ENCODE results near the gene PTAFR.

The PTAFR gene

DNA sequence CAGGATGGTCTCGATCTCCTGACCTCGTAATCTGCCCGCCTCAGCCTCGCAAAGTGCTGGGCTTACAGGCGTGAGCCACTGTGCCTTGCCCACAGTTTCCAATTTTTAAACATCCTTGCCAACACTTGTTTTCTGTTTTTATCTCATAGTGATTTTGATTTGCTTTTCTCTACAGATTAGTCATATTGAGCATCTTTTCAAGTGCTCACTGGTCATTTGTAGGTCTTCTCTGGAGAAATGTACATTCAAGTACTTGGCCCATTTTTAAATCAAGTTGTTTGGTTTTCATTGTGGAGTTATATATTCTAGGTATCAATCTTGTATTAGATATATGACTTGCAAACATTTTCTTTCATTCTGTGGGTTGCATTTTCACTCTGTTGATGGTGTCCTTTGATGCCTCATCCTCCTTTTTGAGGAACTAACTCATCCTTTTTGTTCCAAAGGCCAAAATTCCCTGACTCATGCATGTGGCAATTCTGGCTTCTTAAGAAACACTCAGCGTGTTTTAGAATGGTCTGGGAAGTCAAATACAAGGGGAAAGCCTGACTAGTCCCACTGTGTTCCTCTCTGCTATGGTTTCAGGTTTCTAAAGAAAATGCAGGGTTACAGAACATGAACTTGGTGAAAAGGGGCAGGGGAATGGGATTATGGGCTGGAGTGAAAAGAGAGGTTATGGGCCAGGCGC is 37.3 kb downstream of the PTAFR start:
- Histone ChIP-seq H4K8ac (ENCODE audit: low read depth, low read length) (no peak overlapping the region), H2BK120ac (ENCODE audit: low read depth, low read length) (no peak overlapping the region), H3K79me2 (ENCODE audit: control insufficient read depth, insufficient read depth, low read length) (no peaks in the 10 kb centered on the region), H3K4ac (ENCODE audit: low read depth, low read length) (no peak overlapping the region), H4K5ac (ENCODE audit: low read length) (no peak overlapping the region), H3K27me3 (ENCODE audit: insufficient read depth, low read length, poor library complexity) (no peaks in the 10 kb centered on the region), H3K23ac (ENCODE audit: low read length) (no peak overlapping the region), H3K4me3 (ENCODE audit: low read length) (no peak overlapping the region), H3K36me3 (ENCODE audit: control insufficient read depth, insufficient read depth, low read length) (no peaks in the 10 kb centered on the region), H2AK5ac (ENCODE audit: low read length) (no peak overlapping the region), H2BK5ac (ENCODE audit: low read length) (no peak overlapping the region), H3K18ac (ENCODE audit: low read length) (no peak overlapping the region), H3K56ac (ENCODE audit: low read length) (no peak overlapping the region), H2BK15ac (replicated peaks; ENCODE audit: low read depth) (no peak overlapping the region), H3K27ac (ENCODE audit: low read depth, low read length) (no peak overlapping the region), H3K79me1 (ENCODE audit: low read length) (no peaks in the 10 kb centered on the region), H3K4me2 (ENCODE audit: low read length) (no peak overlapping the region), H3K4me1 (ENCODE audit: control insufficient read depth, low read depth, low read length) (no peaks in the 10 kb centered on the region), H3K9ac (ENCODE audit: low read length) (no peak overlapping the region)
- no peak for DNase-seq
- WGBS (ENCODE audit: extremely low coverage, insufficient coverage, low lambda C conversion rate): no CpG with 5 or more reads among the region's 7 CpGs

DNA sequence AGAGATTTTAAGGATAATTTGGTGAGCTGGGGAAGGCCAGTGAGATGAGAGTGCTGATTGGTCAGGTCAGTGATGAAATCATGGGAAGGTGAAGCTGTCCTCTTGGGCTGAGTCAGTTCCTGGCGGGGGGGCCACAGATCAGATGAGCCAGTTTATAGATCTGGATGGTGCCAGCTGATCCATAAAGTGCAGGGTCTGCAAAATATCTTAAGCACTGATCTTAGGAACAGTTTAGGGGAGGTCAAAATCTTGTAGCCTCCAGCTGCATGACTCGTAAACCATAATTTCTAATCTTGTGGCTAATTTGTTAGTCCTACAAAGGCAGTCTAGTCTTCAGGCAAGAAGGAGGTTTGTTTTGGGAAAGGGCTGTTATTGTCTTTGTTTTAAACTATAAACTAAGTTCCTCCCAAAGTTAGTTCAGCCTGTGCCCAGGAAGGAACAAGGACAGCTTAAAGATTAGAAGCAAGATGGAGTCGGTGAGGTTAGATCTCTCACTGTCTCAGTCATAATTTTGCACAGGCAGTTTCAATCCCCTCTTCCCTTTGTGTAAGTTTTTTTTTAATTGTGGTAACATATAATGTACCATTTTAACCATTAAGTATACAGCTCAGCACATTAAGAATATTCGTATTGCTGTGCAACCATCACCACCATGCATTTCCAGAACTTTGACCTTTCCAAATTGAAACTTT is 39.4 kb downstream of the PTAFR start:
- Histone ChIP-seq H3K79me2 (ENCODE audit: control insufficient read depth, insufficient read depth, low read length) (no peaks in the 10 kb centered on the region), H3K4me3 (ENCODE audit: low read length) (no peak overlapping the region), H3K4me1 (ENCODE audit: control insufficient read depth, low read depth, low read length) (no peaks in the 10 kb centered on the region), H2AK5ac (ENCODE audit: low read length) (no peak overlapping the region), H3K23ac (ENCODE audit: low read length) (no peak overlapping the region), H3K18ac (ENCODE audit: low read length) (no peak overlapping the region), H2BK120ac (ENCODE audit: low read depth, low read length) (no peak overlapping the region), H4K5ac (ENCODE audit: low read length) (no peak overlapping the region), H3K27me3 (ENCODE audit: insufficient read depth, low read length, poor library complexity) (no peaks in the 10 kb centered on the region), H3K4ac (ENCODE audit: low read depth, low read length) (no peak overlapping the region), H3K27ac (ENCODE audit: low read depth, low read length) (no peak overlapping the region), H4K8ac (ENCODE audit: low read depth, low read length) (no peak overlapping the region), H2BK5ac (ENCODE audit: low read length) (no peak overlapping the region), H3K79me1 (ENCODE audit: low read length) (no peaks in the 10 kb centered on the region), H3K4me2 (ENCODE audit: low read length) (no peak overlapping the region), H3K36me3 (ENCODE audit: control insufficient read depth, insufficient read depth, low read length) (no peaks in the 10 kb centered on the region), H2BK15ac (replicated peaks; ENCODE audit: low read depth) (no peak overlapping the region), H3K56ac (ENCODE audit: low read length) (no peak overlapping the region), H3K9ac (ENCODE audit: low read length) (no peak overlapping the region)
- no peak for DNase-seq
- WGBS (ENCODE audit: extremely low coverage, insufficient coverage, low lambda C conversion rate): no CpG with 5 or more reads among the region's 4 CpGs

DNA sequence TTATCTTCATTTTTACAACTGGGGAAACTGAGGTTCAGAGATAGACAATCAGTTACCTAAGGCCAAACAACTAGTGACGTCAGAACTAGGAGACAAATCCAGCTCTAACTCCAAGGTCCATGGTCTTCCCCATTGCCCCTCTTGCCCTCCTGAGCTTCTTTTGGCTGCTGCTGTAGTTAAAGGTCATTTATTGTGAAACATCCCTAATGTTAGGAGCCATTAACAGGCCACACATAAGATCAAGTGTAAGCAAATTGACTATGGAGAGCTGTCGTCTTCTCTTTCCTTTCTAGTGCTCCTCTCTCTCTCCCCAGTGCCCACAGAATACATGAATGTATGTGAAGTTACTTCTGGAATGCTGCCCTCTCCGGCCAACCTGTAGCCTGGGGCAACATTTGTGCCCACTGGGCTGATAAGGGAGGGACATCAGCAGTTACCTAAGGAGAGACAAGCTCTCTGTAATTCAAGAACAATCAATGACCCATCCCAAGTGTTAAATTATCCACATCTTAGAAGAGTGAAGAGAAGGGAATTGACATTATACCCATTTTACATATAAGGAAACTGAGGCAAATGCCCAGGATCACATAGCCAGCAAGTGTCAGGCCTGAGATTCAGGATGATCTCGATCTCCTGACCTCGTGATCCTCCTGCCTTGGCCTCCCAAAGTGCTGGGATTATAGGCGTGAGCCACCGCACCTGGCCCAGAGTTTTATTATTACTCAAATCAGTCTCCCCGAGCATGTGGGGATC is 40.1 kb downstream of the PTAFR start:
- H3K9ac ChIP-seq (ENCODE audit: low read length): no peak overlapping the region
- no peak overlapping the region for H3K23ac ChIP-seq (ENCODE audit: low read length)
- no CpG with 5 or more reads among the region's 8 CpGs for WGBS (ENCODE audit: extremely low coverage, insufficient coverage, low lambda C conversion rate)
- H3K4ac ChIP-seq (ENCODE audit: low read depth, low read length): no peak overlapping the region
- H3K4me1 ChIP-seq (ENCODE audit: control insufficient read depth, low read depth, low read length): no peaks in the 10 kb centered on the region
- H2BK120ac ChIP-seq (ENCODE audit: low read depth, low read length): no peak overlapping the region
- no peaks in the 10 kb centered on the region for H3K27me3 ChIP-seq (ENCODE audit: insufficient read depth, low read length, poor library complexity)
- no peak overlapping the region for H3K4me3 ChIP-seq (ENCODE audit: low read length)
- no peaks in the 10 kb centered on the region for H3K79me1 ChIP-seq (ENCODE audit: low read length)
- no peak for DNase-seq
- H3K27ac ChIP-seq (ENCODE audit: low read depth, low read length): no peak overlapping the region
- no peak overlapping the region for H3K56ac ChIP-seq (ENCODE audit: low read length)
- H4K5ac ChIP-seq (ENCODE audit: low read length): no peak overlapping the region
- H2AK5ac ChIP-seq (ENCODE audit: low read length): no peak overlapping the region
- H4K8ac ChIP-seq (ENCODE audit: low read depth, low read length): no peak overlapping the region
- H3K18ac ChIP-seq (ENCODE audit: low read length): no peak overlapping the region
- no peaks in the 10 kb centered on the region for H3K36me3 ChIP-seq (ENCODE audit: control insufficient read depth, insufficient read depth, low read length)
- no peak overlapping the region for H2BK5ac ChIP-seq (ENCODE audit: low read length)
- no peak overlapping the region for H2BK15ac ChIP-seq (replicated peaks; ENCODE audit: low read depth)
- no peak overlapping the region for H3K4me2 ChIP-seq (ENCODE audit: low read length)
- H3K79me2 ChIP-seq (ENCODE audit: control insufficient read depth, insufficient read depth, low read length): no peaks in the 10 kb centered on the region

DNA sequence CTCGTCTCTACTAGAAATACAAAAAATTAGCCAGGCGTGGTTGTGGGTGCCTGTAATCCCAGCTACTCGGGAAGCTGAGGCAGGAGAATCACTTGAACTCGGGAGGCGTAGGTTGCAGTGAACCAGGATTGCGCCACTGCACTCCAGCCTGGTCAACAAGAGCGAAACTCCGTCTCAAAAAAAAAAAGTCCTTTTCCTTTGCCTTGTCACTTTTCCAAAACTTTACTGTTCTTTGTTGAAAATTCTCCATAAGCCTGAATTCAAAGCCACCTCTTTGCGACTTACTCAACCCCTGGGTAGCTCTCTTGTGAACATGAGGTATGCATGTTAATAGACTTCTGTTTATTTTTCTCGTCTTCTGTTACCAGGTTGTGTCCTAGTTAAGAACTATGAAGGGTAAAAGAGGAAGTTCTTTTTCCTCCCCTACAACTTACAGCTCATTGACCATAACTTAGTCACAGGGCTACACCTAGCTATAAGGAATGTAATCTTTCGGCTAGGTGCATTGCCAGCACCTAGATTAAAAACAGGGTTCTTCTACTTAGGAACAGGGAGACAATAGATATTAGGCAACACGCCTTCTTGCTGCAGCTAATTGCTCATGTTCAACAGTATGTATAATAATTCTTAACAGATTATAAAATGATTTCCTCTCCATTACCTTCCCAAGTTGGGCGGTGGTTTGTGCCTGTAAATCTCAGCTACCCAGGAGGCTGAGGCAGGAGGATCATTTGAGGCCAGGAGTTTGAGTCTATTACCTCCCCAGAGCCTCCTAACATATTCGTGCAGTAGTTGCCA is 40.9 kb downstream of the PTAFR start:
- Histone ChIP-seq H3K4me3 (ENCODE audit: low read length) (no peak overlapping the region), H3K9ac (ENCODE audit: low read length) (no peak overlapping the region), H3K23ac (ENCODE audit: low read length) (no peak overlapping the region), H2AK5ac (ENCODE audit: low read length) (no peak overlapping the region), H3K4ac (ENCODE audit: low read depth, low read length) (no peak overlapping the region), H3K27me3 (ENCODE audit: insufficient read depth, low read length, poor library complexity) (no peaks in the 10 kb centered on the region), H4K5ac (ENCODE audit: low read length) (no peak overlapping the region), H2BK120ac (ENCODE audit: low read depth, low read length) (no peak overlapping the region), H3K4me1 (ENCODE audit: control insufficient read depth, low read depth, low read length) (no peaks in the 10 kb centered on the region), H3K79me2 (ENCODE audit: control insufficient read depth, insufficient read depth, low read length) (no peaks in the 10 kb centered on the region), H3K18ac (ENCODE audit: low read length) (no peak overlapping the region), H3K36me3 (ENCODE audit: control insufficient read depth, insufficient read depth, low read length) (no peaks in the 10 kb centered on the region), H3K56ac (ENCODE audit: low read length) (no peak overlapping the region), H3K4me2 (ENCODE audit: low read length) (no peak overlapping the region), H2BK15ac (replicated peaks; ENCODE audit: low read depth) (no peak overlapping the region), H3K79me1 (ENCODE audit: low read length) (no peaks in the 10 kb centered on the region), H2BK5ac (ENCODE audit: low read length) (no peak overlapping the region), H4K8ac (ENCODE audit: low read depth, low read length) (no peak overlapping the region), H3K27ac (ENCODE audit: low read depth, low read length) (no peak overlapping the region)
- DNase-seq: no peak
- no CpG with 5 or more reads among the region's 14 CpGs for WGBS (ENCODE audit: extremely low coverage, insufficient coverage, low lambda C conversion rate)

DNA sequence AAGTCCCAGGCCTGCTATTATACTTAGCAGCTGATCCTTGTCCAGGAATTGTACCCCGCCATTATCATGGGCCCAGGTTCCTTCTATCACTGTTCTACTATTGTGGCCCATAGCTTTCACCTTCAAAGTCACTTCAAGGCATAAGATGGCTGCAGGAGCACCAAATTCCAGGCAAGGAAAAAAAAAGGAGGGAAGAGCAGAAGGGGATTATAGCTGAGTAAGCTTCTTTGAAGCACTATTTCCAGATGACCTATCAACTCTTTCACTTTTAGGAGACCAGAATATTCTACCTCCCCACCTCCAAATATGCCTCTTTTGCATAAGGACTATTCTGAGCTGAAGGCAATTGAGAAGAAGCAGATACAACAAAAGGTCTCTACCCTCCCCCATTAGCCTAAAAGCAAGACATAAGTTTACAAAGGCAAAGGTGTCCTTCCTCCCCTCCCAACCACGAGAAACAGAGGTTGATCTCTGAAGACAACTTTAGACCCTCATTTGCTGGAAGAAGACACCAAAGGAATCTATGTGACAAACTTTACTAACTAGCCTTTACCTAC is 41.8 kb downstream of the PTAFR start:
- H4K5ac ChIP-seq (ENCODE audit: low read length): no peak overlapping the region
- no peaks in the 10 kb centered on the region for H3K36me3 ChIP-seq (ENCODE audit: control insufficient read depth, insufficient read depth, low read length)
- no peak overlapping the region for H3K56ac ChIP-seq (ENCODE audit: low read length)
- H3K4me1 ChIP-seq (ENCODE audit: control insufficient read depth, low read depth, low read length): no peaks in the 10 kb centered on the region
- no peak overlapping the region for H3K4me2 ChIP-seq (ENCODE audit: low read length)
- H2AK5ac ChIP-seq (ENCODE audit: low read length): no peak overlapping the region
- H3K4ac ChIP-seq (ENCODE audit: low read depth, low read length): no peak overlapping the region
- H3K18ac ChIP-seq (ENCODE audit: low read length): no peak overlapping the region
- no peak overlapping the region for H2BK5ac ChIP-seq (ENCODE audit: low read length)
- H3K4me3 ChIP-seq (ENCODE audit: low read length): no peak overlapping the region
- no peak for DNase-seq
- no peak overlapping the region for H2BK120ac ChIP-seq (ENCODE audit: low read depth, low read length)
- H4K8ac ChIP-seq (ENCODE audit: low read depth, low read length): no peak overlapping the region
- no CpG with 5 or more reads among the region's 2 CpGs for WGBS (ENCODE audit: extremely low coverage, insufficient coverage, low lambda C conversion rate)
- H3K27me3 ChIP-seq (ENCODE audit: insufficient read depth, low read length, poor library complexity): no peaks in the 10 kb centered on the region
- H3K9ac ChIP-seq (ENCODE audit: low read length): no peak overlapping the region
- no peaks in the 10 kb centered on the region for H3K79me2 ChIP-seq (ENCODE audit: control insufficient read depth, insufficient read depth, low read length)
- H3K23ac ChIP-seq (ENCODE audit: low read length): no peak overlapping the region
- no peaks in the 10 kb centered on the region for H3K79me1 ChIP-seq (ENCODE audit: low read length)
- no peak overlapping the region for H3K27ac ChIP-seq (ENCODE audit: low read depth, low read length)
- no peak overlapping the region for H2BK15ac ChIP-seq (replicated peaks; ENCODE audit: low read depth)
